ENCODE results near the gene SLC25A34. TPM values are rescaled to one million over a fixed set of nuclear protein-coding genes. Genes with fewer than 3 reads are reported as not detected.

SLC25A34 gene
- total RNA-seq = 10 to 100 TPM in 3 of 4 donors, 1 to 10 TPM in 1; 7.8 to 17.2 (median 13.8) TPM

DNA sequence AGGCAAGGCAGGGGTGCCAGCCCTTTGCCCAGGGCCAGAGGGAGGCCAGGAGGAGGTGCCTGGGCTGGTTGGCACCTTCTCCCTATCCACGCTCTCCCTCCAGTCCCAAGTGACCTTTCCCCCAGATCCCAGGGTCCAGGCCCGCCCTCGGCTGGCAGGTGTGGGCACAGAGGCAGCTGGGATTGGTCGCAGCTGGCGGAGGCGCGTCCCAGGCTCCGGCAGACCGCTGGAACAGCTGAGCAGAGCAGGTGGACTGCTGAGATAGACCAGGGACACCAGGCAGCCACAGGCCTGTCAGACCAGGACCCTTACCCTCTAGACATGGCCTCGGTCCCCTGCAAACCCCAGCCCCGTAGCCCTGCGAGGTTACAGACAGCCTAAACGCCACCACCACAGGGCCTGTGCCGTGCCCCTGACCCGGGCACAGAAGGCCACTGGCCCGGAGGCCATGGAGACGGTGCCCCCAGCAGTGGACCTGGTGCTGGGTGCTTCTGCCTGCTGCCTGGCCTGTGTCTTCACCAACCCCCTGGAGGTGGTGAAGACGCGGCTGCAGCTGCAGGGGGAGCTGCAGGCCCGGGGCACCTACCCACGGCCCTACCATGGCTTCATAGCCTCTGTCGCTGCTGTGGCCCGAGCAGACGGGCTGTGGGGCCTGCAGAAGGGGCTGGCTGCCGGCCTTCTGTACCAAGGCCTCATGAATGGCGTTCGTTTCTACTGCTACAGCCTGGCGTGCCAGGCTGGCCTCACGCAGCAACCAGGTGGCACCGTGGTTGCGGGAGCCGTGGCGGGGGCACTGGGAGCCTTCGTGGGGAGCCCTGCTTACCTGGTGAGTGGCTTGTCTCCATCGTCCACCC, at the start of gene SLC25A34:
SLC25A34 (plus strand) TSS at position 221 of the 854 bp plus-strand sequence; CDS start at position 449, 228 bp downstream.
- Histone ChIP-seq H3K27ac (peak within 1 kb of the TSS; percentile 86 to 96 (median 94)), H3K9me3 (no peaks in the 10 kb centered on the region), H3K27me3 (no peaks in the 10 kb centered on the region), H3K4me3 (peak within 1 kb of the TSS; percentile 20 to 47 (median 32)), H3K36me3 (peaks cover 0 to 37% of the 10 kb centered on the region in 2 donors), H3K4me1 (peaks cover 42 to 47% of the 10 kb centered on the region in 2 donors)
- TF ChIP-seq POLR2A (IDR thresholded peaks at IDR 0.05) = peak; percentile 81 to 85
- TF ChIP-seq, protein P1, sequence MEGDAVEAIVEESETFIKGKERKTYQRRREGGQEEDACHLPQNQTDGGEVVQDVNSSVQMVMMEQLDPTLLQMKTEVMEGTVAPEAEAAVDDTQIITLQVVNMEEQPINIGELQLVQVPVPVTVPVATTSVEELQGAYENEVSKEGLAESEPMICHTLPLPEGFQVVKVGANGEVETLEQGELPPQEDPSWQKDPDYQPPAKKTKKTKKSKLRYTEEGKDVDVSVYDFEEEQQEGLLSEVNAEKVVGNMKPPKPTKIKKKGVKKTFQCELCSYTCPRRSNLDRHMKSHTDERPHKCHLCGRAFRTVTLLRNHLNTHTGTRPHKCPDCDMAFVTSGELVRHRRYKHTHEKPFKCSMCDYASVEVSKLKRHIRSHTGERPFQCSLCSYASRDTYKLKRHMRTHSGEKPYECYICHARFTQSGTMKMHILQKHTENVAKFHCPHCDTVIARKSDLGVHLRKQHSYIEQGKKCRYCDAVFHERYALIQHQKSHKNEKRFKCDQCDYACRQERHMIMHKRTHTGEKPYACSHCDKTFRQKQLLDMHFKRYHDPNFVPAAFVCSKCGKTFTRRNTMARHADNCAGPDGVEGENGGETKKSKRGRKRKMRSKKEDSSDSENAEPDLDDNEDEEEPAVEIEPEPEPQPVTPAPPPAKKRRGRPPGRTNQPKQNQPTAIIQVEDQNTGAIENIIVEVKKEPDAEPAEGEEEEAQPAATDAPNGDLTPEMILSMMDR (IDR thresholded peaks at IDR 0.05 in 4 of 5, conservative IDR thresholded peaks at IDR 0.05 in 1 of 5) = peak in 1 of 5 experiments; percentile 13
- ATAC-seq = peak; percentile 76 to 80
- DNase-seq = peak; percentile 93 to 97
- intact Hi-C loops (cut with DNase I; ENCODE audit: low total_unique reads) = loop anchor here (1.0 to 5.0 kb wide), 4 partner anchors 18 to 159 kb away; no protein-coding TSS in a partner anchor
- in situ Hi-C loops (cut with MboI; ENCODE audit: low sequenced_read_pairs in 4 of 4) = loop anchor here in 2 of 4 donors (10.0 to 25.0 kb wide), 2 partner anchors 141 to 149 kb away; partner anchors contain the start of gene AGMAT (in 1 of the 2)

DNA sequence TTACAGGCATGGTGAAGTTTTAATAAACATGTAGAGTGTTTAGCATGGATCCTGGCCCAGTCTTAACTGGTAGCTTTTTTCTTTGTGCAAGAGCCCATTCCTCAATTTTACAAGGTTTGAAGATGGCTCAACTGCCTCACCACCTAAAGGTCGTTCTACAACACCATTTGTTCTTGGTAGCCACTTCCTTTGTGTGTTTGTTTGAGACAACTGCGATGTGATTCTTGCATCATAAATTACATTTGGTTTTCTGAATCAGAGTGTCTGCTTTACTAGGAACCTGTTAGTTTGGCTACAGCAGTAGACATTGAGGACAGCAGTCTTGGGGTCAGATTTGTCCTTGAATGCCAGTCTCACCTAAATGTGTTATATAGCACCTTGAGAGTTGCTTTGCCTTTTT, 48.6 kb upstream of the SLC25A34 start:
- TF ChIP-seq, protein P1 (IDR thresholded peaks at IDR 0.05 in 4 of 5, conservative IDR thresholded peaks at IDR 0.05 in 1 of 5) = no peak
- TF ChIP-seq POLR2A (IDR thresholded peaks at IDR 0.05) = no peak
- H3K4me1 ChIP-seq = peaks cover 49 to 54% of the 10 kb centered on the region in 2 donors

DNA sequence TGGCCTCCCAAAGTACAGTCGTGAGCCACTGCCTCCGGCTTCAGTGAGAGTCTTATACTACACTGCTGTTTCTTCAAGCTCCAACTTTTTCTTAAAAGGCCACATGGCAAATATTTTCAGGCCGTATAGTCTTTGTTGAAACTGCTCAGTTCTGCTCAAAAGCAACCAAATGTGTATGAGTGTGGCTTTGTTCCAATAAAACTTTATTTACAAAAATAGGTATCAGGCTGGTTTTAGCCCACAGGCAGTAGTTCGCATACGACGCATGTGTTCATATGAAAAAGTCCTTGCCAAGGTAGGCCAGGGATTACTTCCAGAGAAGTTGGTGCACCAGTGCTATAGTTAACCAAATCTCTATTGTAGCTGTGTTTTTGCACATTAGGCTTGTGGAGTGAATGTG, 45.7 kb upstream of the SLC25A34 start:
- H3K27ac ChIP-seq = peak overlapping the region; percentile 83 to 90 (median 87)
- peaks cover 44 to 50% of the 10 kb centered on the region in 2 donors for H3K4me1 ChIP-seq
- intact Hi-C loops (cut with DNase I; ENCODE audit: low total_unique reads) (no loop called here), in situ Hi-C loops (cut with MboI; ENCODE audit: low sequenced_read_pairs in 4 of 4) (no loop called here)
- TF ChIP-seq POLR2A (IDR thresholded peaks at IDR 0.05) = no peak
- TF ChIP-seq, protein P1 (IDR thresholded peaks at IDR 0.05 in 4 of 5, conservative IDR thresholded peaks at IDR 0.05 in 1 of 5) = no peak
- ATAC-seq (no peak), DNase-seq (no peak)
- no peaks in the 10 kb centered on the region for H3K36me3 ChIP-seq
- no peak overlapping the region for H3K4me3 ChIP-seq
- no peaks in the 10 kb centered on the region for H3K9me3 ChIP-seq
- no peaks in the 10 kb centered on the region for H3K27me3 ChIP-seq

More for the DNA sequence above, 48.6 kb upstream of the SLC25A34 start:
- Histone ChIP-seq H3K9me3 (no peaks in the 10 kb centered on the region), H3K27ac (peak overlapping the region; percentile 90 to 97 (median 93)), H3K4me3 (no peak overlapping the region), H3K36me3 (no peaks in the 10 kb centered on the region), H3K27me3 (no peaks in the 10 kb centered on the region)
- in situ Hi-C loops (cut with MboI; ENCODE audit: low sequenced_read_pairs in 4 of 4) = no loop called here
- intact Hi-C loops (cut with DNase I; ENCODE audit: low total_unique reads) = no loop called here
- no peak for ATAC-seq
- no peak for DNase-seq

DNA sequence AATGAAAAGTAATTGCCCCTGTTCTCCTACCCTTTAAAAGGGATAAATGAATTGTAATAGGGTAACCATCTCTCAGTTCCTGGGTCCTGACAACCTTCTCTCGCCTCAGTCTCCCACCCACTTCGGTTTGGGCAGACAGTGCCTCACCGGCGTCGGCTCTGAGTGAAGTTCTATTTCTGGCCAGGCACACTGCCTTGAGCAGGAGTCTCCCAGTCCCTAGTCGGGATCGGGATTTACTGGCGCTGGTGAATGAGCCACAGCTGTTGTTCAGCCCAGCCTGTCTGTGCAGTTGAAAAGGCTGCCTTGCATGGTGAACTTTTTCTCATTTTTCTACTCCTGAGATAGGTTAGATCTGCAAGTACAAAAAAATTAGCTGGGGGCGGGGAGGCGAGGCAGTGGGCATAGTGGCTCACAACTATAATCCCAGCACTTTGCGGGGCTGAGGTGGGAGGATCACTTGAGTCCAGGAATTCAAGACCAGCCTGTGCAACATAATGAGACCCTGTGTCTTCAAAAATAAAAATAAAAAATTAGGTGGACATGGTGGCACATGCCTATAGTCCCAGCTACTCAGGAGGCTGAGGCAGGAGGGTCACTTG, 44.5 kb upstream of the SLC25A34 start:
- DNase-seq = peak; percentile 75 to 87
- Histone ChIP-seq H3K4me3 (no peak overlapping the region), H3K27ac (peak overlapping the region; percentile 83 to 90 (median 87)), H3K4me1 (peaks cover 40 to 43% of the 10 kb centered on the region in 2 donors), H3K9me3 (no peaks in the 10 kb centered on the region), H3K27me3 (no peaks in the 10 kb centered on the region), H3K36me3 (no peaks in the 10 kb centered on the region)
- no peak for TF ChIP-seq POLR2A (IDR thresholded peaks at IDR 0.05)
- TF ChIP-seq, protein P1 (IDR thresholded peaks at IDR 0.05 in 4 of 5, conservative IDR thresholded peaks at IDR 0.05 in 1 of 5) = no peak
- ATAC-seq = peak; percentile 97 to 98
- intact Hi-C loops (cut with DNase I; ENCODE audit: low total_unique reads) (no loop called here), in situ Hi-C loops (cut with MboI; ENCODE audit: low sequenced_read_pairs in 4 of 4) (no loop called here)

Measured in gastrocnemius medialis (tissue), 4 donors.